Stimulated activated CD8-positive, alpha-beta memory T cell treated with anti-CD3 and anti-CD28 coated beads, Interleukin-12 subunit alpha, Interleukin-12 subunit beta, amount 100 ng/mL, for 4 hours (primary cell): ENCODE data around the gene COL23A1.

Source experiments
- DNase-seq: peaks from one replicate; pipeline ENCODE4 v3.0.0-alpha.2; 2020; ENCODE audit warnings: low read depth

The COL23A1 gene

GRCh38 chr5:178421699-178422399, 168.3 kb downstream of the COL23A1 start:
- DNase-seq: no peak

- no peak for DNase-seq
Measured at GRCh38 chr5:178421128-178421527, 169.1 kb downstream of the COL23A1 start.

GRCh38 chr5:178420354-178420781, 169.8 kb downstream of the COL23A1 start:
- DNase-seq: no peak

GRCh38 chr5:178419651-178420050, 170.5 kb downstream of the COL23A1 start:
- no peak for DNase-seq

- DNase-seq: no peak
Measured at GRCh38 chr5:178419196-178419595, 171.0 kb downstream of the COL23A1 start.

- DNase-seq: no peak
Measured at GRCh38 chr5:178418471-178419010, 171.7 kb downstream of the COL23A1 start.

GRCh38 chr5:178418031-178418430, 172.2 kb downstream of the COL23A1 start:
- DNase-seq: no peak

GRCh38 chr5:178417391-178417811, 172.8 kb downstream of the COL23A1 start:
- no peak for DNase-seq

- DNase-seq: no peak
Measured at GRCh38 chr5:178416919-178417318, 173.3 kb downstream of the COL23A1 start.

- DNase-seq: no peak
Measured at GRCh38 chr5:178416206-178416882, 173.8 kb downstream of the COL23A1 start.

GRCh38 chr5:178415353-178415752, 174.8 kb downstream of the COL23A1 start:
- DNase-seq: no peak

GRCh38 chr5:178413988-178414387, 176.2 kb downstream of the COL23A1 start:
- no peak for DNase-seq

- no peak for DNase-seq
Measured at GRCh38 chr5:178411083-178411482, 179.1 kb downstream of the COL23A1 start.

GRCh38 chr5:178407646-178408045, 182.5 kb downstream of the COL23A1 start:
- DNase-seq: no peak

GRCh38 chr5:178404987-178405386, 185.2 kb downstream of the COL23A1 start:
- DNase-seq: no peak

- DNase-seq: no peak
Measured at GRCh38 chr5:178403956-178404600, 186.1 kb downstream of the COL23A1 start.

- DNase-seq: no peak
Measured at GRCh38 chr5:178403351-178403750, 186.8 kb downstream of the COL23A1 start.

GRCh38 chr5:178399701-178400095, 190.5 kb downstream of the COL23A1 start:
- DNase-seq: no peak

GRCh38 chr5:178398901-178399700, 191.1 kb downstream of the COL23A1 start:
- DNase-seq: no peak

- DNase-seq: no peak
Measured at GRCh38 chr5:178396796-178397720, 193.1 kb downstream of the COL23A1 start.

- DNase-seq: no peak
Measured at GRCh38 chr5:178394074-178394473, 196.1 kb downstream of the COL23A1 start.
